ENCODE results near the gene NT5DC1.

- no peak for TF ChIP-seq EZH2 (IDR thresholded peaks at IDR 0.05; ENCODE audit: borderline replicate concordance, low read depth, low read length, poor library complexity, severe bottlenecking)
- TF ChIP-seq, protein P1, sequence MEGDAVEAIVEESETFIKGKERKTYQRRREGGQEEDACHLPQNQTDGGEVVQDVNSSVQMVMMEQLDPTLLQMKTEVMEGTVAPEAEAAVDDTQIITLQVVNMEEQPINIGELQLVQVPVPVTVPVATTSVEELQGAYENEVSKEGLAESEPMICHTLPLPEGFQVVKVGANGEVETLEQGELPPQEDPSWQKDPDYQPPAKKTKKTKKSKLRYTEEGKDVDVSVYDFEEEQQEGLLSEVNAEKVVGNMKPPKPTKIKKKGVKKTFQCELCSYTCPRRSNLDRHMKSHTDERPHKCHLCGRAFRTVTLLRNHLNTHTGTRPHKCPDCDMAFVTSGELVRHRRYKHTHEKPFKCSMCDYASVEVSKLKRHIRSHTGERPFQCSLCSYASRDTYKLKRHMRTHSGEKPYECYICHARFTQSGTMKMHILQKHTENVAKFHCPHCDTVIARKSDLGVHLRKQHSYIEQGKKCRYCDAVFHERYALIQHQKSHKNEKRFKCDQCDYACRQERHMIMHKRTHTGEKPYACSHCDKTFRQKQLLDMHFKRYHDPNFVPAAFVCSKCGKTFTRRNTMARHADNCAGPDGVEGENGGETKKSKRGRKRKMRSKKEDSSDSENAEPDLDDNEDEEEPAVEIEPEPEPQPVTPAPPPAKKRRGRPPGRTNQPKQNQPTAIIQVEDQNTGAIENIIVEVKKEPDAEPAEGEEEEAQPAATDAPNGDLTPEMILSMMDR (conservative IDR thresholded peaks at IDR 0.05; ENCODE audit: low read depth, low read length): no peak
Measured at GRCh38 chr6:116175344-116175743, 74.7 kb downstream of the NT5DC1 start.
